LoVo (cell line): ENCODE data around the gene MARK4.
"Not testable (repeated sequence)": the region's sequence is repeated elsewhere in the genome, so short reads cannot be mapped to it uniquely, and the experiment has no call there.

Source experiments
- DNase-seq: peaks from one replicate; pipeline ENCODE4 v3.0.0-alpha.2; 2016; ENCODE audit warnings: low spot score

Gene MARK4

DNA sequence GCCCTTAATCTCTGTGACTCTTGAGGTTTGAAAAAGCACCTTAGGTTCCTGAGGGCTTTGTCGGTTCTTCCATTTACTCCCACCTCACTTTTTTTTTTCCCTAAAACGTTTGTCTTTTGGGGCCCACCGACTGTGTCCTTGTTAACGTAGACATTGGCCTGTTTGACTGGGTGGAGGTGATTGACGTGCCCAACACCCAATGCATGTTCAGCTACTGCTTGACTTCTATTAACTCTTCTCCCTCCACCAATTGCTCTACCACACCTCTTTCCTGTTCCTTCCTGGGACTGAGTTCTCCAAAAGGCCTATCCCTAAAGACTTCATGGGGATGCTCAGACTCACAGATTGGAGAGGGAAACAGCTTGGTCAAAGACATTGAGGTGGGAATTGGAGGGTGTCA, 54.4 kb downstream of the MARK4 start:
- DNase-seq = no peak

- no peak for DNase-seq
Measured at GRCh38 chr19:45306040-45306439, 55.0 kb downstream of the MARK4 start.

DNA sequence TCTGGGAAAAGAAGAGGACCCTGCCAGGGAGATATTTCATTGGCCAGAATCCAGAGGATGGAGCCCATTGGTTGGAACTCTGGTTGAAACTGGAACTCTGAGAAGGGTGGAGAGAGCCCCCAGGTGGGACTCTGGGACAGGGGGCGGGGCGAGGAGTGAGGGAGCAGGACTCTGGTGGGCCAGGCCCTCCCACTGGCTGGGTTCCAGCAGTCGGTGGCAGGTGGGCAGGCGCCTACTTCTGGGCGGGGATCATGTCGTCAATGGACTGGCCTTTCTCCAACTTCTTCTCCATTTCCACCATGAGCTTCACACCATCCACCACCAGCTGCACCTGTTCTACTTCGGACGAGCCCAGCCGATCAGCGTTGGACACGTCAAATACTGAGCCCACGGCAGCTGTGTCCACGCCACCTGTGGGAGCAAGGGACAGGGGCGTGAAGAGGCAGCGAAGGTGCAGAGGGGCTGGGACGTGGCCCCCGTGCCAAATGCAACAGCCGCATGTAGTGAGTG, 55.5 kb downstream of the MARK4 start:
- no peak for DNase-seq

GRCh38 chr19:45307361-45307760, 56.3 kb downstream of the MARK4 start:
- DNase-seq = no peak

DNA sequence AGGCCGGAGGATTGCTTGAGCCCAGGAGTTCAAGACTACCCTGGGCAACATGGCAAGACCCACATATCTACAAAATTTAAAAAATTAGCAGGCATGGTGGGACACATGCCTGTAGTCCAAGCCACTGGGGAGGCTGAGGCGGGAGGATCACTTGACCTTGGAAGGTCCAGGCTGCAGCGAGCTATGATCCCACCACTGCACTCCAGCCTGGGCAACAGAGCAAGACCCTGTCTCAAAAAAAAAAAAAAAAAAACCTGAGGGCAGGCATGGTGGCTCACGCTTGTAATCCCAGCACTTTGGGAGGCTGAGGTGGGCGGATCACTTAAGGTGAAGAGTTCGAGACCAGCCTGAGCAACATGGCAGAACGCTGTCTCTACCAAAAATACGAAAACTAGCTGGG, 58.3 kb downstream of the MARK4 start:
- not testable (repeated sequence) for DNase-seq

DNA sequence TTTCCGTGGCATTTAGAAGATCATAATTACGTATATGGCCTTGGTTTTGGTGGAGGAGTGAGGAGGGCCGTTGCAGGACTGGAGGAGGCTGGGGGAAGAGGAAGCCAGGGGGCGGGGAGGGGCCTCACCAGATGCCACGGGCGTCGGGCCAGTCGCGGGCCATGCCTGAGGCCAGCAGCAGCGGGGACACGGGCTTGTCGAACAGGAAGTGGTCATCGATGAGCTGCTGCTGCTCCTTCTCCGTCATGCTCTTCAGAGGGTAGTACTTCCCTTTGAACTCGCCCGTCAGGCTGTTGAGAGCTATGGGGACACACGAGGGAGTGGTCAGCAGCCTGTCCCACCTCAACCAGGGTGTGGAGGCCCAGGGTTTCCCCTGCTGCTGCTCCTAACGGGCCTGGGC, 60.5 kb downstream of the MARK4 start:
- no peak for DNase-seq

DNA sequence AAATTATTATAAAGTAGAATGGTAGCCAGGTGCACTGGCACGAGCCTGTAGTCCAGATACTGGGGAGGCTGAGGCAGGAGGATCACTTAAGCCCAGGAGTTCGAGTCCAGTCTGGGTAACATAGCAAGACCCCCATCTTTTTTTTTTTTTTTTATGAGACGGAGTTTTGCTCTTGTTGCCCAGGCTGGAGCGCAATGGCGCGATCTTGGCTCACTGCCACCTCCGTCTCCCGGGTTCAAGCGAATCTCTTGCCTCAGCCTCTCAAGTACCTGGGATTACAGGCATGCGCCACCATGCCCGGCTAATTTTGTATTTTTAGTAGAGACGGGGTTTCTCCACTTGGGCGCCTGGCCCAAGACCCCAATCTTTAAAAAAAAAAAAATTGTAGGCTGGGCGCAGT, 61.2 kb downstream of the MARK4 start:
- DNase-seq = not testable (repeated sequence)

GRCh38 chr19:45314708-45315245, 63.7 kb downstream of the MARK4 start:
- no peak for DNase-seq

DNA sequence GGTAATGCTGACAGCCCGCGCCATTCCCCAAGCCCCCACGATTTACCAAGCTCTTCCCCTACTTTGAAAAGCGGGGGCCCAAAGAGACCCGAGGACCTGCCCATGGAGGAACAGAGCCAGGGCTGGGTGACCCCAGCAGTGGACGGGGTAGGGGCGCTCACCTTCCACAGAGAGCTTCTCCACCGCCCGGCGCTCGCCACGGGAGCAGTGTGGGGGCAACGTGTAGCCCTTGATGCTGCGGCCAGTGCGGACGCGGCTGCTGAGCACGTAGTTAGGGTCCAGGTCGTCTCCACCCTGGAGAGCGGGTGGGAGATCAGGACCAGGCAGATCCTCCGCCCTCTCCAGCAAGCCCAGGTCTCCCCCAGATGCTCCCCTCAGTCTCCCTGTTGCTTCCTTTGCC, 64.2 kb downstream of the MARK4 start:
- no peak for DNase-seq

GRCh38 chr19:45320997-45321775, 70.1 kb downstream of the MARK4 start:
- no peak for DNase-seq

DNA sequence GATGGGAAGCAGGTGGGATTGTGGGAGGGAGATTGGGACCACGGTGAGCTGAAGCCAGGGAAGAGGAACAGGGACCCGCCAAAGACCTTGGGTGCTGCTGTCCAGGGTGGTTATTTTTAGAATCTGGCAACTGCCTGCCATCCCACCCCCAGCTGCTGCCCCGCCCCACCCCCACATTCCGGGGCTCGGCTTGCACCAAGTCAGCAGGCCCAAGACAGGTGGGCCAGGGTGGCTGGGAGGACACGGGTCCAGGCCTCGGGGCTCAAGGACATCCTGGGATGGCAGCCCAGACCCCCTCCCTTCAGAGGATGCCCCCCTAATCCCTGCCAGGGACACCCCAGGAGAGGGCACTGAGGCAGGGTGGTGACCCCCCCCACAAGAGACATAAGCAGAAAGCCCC, 70.8 kb downstream of the MARK4 start:
- no peak for DNase-seq

DNA sequence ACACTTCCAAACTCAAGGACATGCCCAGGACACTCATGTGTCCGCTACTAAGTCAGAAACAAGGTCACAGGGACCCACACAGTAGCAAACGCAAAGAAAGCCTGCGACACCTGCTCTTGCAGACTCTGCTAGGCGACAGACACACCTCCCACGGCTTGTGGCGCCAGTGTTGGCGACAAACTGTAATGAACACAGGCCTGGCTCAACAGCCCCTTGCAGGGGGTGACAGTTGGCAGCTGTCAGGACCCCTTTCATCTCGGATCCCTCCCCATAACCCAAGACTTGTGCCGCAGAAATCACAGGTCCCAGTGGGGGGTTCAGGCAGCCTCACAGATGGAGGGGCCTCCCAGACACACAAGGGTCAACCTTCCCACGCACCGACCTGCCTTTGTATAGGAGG, 71.2 kb downstream of the MARK4 start:
- no peak for DNase-seq

DNA sequence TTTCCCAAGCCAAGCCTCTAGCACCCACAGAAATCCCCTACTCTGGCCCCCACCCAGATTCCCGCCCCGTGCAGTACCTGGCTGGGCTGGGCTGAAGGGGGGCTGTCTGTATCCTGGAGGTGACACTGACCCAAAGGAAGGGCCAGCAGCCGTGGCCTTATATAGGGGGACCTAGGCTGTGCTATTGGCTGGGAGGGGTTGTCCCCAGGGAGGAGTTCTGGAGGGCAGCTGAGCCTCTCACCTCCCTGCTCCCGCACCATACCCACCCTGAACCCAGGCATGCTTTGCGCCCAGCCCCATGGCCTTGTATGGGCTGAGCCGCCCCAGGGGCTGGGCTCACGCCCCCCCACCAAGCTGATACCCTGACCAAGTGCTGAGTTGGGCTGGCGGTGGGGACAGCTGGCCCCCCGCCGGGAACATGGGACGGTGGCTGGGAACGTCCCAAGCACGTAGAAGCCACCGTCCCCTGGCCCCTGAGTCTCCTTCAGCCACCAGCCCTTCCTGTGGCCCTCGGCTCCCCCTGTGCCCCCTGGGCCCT, 71.7 kb downstream of the MARK4 start, which contains the start of gene CKM:
Gene CKM, minus strand, starts transcription at position 132 of the 538 bp plus-strand sequence. CDS start 3,162 bp downstream, outside the sequence.
- no peak for DNase-seq

GRCh38 chr19:45323671-45324081, 72.6 kb downstream of the MARK4 start:
- DNase-seq = no peak

DNA sequence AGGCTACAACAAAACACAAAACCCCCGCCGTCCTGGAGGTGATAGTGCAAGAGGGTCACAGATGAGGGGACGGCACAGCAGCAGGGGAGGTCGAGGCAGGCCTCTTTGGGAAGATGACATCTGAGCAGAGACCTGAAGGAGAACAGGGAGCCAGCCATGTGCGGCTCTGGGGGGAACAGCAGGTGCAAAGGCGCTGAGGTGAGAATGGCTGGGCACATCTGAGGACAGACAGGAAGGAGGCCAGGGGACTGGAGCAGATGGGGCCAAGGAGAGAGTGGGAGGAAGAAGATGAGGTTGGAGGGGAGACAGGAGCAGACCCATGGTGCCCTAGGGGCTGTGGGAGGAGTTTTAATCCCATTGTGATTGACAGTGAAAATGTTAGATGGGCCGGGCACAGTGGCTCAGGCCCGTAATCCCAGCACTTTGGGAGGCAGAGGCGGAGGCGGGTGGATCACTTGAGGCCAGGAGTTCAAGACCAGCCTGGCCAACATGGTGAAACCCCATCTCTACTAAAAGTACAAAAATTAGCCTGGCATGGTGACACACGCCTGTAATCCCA, 73.4 kb downstream of the MARK4 start:
- DNase-seq = no peak

DNA sequence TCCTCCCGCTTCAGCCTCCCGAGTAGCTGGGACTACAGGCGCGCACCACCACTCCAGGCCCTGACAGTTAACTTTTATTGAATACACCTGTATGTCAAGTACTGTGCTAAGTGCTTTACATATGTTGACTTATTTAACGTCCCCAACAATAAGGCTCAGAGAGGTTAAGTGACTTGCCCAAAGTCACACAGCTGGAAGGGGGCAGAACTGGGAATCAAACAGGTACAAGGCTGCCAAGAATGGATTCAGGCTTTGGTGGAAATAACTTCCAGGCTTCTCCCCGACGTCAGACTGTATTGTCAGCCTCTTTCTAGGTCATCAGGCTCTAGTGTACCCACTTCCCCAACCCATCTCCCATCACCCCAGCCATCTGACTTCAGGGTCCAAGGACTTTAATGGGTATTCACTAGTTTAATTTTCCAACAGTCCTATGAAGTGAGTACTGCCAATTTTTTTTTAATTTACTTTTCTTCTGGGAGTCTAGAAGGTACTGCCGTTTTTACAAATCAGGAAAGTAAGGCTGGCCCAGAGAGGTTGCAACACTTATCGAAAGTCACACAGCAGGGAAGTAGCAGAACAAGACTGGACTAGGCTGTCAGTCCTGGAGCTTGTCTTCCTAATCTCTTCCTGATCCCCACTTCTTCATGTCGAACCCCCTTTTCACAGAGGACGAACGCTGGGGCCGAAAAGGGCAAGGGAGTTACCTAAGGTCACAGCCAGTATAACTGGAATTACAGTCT, 76.5 kb downstream of the MARK4 start:
- no peak for DNase-seq

DNA sequence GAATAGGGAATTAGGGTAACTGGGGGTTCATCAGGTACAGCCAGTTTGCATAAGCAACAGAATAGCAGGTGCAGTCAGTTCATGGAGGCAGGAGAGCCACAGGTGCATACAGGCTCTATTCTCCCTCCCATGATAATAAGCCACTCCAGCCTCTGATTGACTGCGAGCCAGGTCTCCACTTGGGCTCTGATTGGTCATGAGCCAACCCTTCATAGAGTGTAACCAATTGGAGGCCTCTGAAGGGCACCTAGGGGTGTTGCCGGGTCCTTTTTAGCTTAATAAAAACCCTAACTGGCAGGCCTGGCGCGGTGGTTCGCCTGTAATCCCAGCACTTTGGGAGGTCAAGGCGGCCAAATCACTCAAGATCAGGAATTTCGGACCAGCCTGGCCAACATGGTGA, 80.3 kb downstream of the MARK4 start:
- no peak for DNase-seq

- DNase-seq = no peak
Measured at GRCh38 chr19:45333609-45334303, 82.7 kb downstream of the MARK4 start.

GRCh38 chr19:45334881-45335280, 83.8 kb downstream of the MARK4 start:
- not testable (repeated sequence) for DNase-seq

DNA sequence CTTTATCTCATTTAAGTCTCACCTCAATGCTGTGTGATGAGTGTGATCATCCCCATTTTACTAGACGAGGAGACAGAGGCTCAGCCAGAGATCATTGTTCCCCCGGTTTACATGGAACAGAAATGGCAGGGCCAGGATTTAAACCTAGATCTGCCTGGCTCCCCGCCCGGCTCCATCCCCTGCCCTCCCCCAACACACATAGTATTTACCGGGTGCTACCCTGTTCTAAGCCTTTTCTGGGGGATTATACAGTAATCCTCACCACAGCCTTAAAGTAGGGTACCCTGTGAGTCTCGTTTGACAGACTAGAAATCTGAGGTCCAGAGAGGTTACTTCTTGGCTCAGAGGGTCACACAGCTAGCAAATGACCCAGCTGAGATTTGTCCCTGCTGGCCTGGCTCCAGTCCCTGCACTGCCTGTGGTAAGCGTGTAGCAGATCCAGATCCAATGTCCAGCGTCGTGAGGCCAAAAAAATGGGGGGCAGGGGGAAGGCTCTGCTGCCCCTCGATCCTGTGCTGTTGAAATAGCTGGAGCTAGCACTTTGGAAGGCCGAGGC, 85.7 kb downstream of the MARK4 start:
- DNase-seq = no peak

GRCh38 chr19:45339629-45340028, 88.6 kb downstream of the MARK4 start:
- no peak for DNase-seq
